GM19035 (cell line): ENCODE data around the gene ZNF211.

Source experiments
- ATAC-seq: cut with Tn5 transposase; IDR thresholded peaks from one replicate; pipeline ENCODE4 v1.9.1; 2021; ENCODE audit not compliant: unreplicated experiment

The ZNF211 gene

DNA sequence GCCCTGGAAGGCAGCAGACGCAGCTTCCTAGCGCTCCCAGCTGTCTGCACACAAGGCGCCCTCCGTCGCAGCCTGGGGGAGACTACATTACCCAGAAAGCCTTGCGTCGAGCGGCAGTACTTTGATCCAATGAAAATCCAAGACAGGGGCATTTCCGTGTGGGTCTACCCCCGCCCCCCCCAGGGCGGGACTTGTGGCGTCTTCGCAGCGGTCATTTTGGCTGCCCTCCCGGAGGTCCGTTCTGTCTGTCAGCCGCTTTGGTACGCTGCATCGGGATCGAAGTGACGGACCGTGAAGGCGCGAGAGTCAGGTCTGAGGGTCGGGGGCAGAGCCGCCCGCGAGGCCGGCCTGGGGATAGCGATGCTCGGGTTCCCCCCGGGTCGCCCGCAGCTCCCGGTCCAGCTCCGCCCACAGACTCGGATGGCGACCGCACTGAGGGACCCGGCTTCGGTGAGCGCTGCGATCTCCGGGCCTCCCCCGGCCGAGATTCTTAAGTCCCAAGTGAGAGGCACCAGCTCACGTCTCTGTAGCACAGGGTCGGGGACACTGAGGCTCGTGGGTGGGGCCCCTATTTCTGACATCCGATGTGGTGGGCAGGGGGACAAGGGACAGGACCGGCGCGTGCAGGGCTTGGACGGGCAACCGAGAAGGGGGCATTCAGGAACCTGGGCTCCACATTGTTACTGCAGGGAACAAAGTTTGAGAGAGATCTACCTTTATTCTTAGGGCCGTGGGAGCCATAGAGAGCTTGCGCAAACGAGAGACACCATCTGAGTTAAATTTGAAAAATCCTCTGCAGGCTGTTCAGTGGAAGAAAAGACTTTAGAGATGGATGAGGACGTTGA lies at the start of gene ZNF211:
TSS of gene ZNF211 (plus strand) at position 182 of the 845 bp plus-strand sequence. CDS start at position 361, 179 bp downstream.
- ATAC-seq, result peak; percentile 95

GRCh38 chr19:57583521-57584416 lies 49.2 kb upstream of the ZNF211 start, which contains the start of gene ZIK1:
ZIK1 (plus strand) TSS chr19:57584145; CDS start chr19:57584357, 212 bp downstream.
- no peak for ATAC-seq

- ATAC-seq, result no peak
Observed at GRCh38 chr19:57587529-57587928, 45.4 kb upstream of the ZNF211 start.

GRCh38 chr19:57599377-57599760 lies 33.6 kb upstream of the ZNF211 start:
- peak; percentile 14 for ATAC-seq

- peak; percentile 95 for ATAC-seq
Observed at GRCh38 chr19:57599761-57600383, 33.1 kb upstream of the ZNF211 start, which contains the start of gene ZNF530. ZNF530 (plus strand) TSS chr19:57599885; CDS start chr19:57604346, 4,461 bp downstream.

DNA sequence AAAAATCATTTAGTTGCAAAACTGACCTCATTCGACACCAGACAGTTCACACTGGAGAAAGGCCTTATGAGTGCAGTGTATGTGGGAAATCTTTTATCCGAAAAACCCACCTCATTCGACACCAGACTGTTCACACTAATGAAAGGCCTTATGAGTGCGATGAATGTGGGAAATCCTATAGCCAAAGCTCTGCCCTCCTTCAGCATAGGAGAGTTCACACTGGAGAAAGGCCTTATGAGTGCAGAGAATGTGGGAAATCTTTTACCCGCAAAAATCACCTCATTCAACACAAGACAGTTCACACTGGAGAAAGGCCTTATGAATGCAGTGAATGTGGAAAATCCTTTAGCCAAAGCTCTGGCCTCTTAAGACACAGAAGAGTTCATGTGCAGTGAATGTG lies 26.0 kb upstream of the ZNF211 start:
- ATAC-seq, result no peak

GRCh38 chr19:57611113-57611512 lies 21.9 kb upstream of the ZNF211 start:
- no peak for ATAC-seq

DNA sequence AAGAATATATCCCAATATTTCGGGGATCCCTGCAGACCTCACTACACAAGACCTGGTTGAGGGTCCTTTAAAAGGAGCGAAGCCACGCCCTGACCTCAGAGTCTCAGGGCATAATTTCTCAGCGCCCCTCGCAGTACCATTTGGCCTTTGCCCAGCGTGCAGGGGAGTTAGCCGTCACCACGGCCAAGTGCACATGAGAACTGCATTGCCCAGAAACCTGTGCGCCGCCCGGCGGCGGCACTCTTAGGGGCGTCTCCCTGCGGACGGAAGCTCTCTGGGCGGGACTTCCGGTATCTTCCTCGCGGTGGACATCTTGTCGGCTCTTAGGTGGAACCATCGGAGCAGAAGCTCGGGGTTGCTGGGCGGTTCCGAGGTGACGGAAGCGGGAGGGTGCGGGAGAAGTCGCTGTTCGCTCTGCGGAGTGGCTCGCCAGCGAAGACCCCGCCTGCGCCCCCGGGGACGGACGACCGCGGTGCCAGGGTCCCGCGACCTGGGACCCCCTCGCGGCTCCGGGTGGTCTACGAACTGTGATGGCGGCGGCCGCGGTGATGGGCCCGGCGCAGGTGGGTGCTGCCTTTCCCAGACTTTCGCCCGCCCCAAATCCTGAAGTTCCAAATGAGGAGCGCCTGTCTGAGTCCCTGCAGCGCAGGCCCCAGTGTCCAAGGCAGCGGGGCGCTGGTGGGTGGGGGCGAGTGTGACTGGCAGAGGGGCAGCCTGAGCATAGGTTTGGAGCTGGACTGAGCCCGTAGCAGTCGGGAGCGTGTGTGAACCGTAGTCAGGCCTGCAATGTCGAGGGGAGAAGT lies 18.8 kb upstream of the ZNF211 start, which contains the start of gene ZNF134:
TSS of gene ZNF134 (plus strand) at position 302 of the 803 bp plus-strand sequence. CDS start 5,227 bp downstream, outside the sequence.
- peak; percentile 95 for ATAC-seq

DNA sequence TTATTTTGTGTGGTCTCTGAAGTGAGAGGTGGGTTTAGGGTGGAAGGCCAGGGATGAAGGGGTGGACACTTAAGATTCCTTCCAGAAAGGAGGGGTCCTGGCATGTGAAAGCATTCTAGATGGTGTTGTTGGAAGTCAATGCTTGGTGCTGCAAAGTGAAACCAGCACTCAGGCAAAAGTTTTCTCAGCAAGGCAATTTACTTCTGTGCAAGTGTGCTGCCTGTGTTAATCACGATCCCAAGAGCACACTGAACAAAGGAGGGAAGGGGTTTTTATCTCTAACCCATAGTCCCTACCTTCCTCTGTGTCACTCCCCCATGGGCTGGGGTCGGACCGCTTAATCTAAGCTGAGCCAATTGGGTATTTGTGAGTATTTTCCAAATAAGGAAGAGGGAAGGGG lies 17.6 kb upstream of the ZNF211 start:
- no peak for ATAC-seq

- no peak for ATAC-seq
Observed at GRCh38 chr19:57620673-57621348, 12.2 kb upstream of the ZNF211 start.

DNA sequence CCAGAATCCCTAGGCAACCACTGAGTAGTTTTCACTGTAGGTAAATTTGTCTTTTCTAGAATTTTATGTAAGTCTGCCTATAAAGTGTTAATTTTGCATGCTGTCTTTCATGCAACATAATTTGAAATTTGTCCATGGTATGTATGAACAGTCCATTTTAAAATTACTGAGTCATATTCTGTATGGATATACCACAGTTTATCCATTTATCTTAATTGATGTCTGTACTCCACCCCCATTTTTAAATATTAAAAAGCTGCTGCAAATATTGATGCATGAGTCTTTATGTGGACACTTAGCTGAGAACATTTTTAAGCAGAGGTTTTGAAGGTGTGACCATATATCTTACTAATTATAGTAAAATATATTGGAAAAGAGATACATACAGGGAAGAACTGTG lies 9.9 kb upstream of the ZNF211 start:
- no peak for ATAC-seq

- no peak for ATAC-seq
Observed at GRCh38 chr19:57633832-57634131, 814 bp downstream of the ZNF211 start.

DNA sequence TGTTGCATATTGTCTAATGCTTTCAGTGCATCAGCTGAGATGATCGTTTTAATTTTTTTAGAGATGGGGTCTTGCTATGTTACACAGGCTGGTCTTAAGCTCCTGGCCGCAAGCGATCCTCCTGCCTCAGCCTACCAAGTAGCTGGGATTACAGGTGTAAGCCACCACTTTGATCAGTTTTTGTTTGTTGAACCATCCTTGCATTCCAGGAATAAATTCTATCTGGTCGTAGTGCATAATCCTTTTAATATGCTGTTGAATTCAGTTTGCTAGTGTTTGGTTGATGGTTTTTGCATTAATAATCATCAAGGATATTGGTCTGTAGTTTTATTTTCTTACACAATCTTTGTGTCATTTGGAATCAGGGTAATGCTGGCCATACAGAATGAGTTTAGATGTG lies 4.4 kb downstream of the ZNF211 start:
- ATAC-seq, result no peak

DNA sequence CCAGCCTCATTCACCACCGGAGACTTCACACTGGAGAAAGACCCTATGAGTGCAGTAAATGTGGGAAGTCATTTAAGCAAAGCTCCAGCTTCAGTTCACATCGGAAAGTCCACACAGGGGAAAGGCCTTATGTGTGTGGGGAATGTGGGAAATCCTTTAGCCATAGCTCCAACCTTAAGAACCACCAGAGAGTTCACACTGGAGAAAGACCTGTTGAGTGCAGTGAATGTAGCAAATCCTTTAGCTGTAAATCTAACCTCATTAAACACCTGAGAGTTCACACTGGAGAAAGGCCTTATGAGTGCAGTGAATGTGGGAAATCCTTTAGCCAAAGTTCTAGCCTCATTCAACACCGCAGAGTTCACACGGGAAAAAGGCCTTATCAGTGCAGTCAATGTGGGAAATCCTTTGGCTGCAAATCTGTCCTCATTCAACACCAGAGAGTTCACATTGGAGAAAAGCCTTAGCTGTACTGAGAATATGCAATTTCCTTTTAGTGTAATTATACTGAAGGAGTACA lies 8.8 kb downstream of the ZNF211 start:
- ATAC-seq, result no peak

- no peak for ATAC-seq
Observed at GRCh38 chr19:57642396-57643046, 9.6 kb downstream of the ZNF211 start.

DNA sequence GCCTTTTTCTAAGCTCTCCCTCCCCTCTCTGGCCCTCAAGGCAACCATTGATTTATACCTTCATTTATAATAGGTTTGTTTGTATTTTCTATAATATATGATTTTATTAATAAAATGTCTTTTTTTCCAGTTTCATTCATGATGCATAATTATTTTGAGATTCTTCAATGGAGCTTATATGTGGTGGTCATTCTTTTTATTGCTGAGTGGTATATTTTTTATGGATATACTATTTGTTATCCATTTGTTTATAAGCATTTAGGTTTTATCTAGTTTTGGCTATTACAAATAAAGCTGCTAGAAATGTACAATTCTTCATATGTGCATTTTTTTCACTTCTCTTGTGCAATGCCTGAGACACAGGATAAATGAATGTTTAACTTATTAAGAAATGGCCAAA lies 10.8 kb downstream of the ZNF211 start:
- ATAC-seq, result no peak

DNA sequence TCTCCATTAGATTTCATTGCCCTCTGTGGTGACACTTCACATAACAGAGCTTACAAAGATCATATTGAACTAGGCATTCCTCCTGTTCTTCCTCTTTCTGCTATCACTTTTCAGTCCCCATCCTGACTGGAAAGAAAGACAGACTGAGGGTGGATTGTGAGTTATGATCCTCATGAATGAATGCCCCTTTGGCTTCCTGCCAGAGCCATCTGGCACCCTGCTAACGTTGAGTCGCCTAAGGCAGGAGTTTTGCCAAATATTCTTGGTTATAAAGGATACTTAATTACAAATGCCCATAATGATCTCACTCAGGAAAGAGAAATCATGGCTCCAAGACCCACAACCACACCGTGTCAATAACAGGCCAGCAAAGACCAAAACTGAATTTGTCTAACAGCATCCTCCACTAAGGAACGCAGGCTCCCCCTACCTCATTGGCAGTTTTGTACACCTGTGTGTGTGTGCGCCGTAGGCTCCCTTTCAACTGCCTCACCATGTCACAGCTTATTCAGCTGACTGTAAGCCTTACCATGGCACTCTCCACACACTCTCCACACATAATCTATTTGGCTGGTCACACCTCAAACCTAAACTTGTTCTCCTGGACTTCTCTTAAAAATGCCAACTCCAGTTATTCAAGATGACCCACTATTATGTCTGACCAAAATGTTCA lies 15.5 kb downstream of the ZNF211 start:
- ATAC-seq, result no peak

DNA sequence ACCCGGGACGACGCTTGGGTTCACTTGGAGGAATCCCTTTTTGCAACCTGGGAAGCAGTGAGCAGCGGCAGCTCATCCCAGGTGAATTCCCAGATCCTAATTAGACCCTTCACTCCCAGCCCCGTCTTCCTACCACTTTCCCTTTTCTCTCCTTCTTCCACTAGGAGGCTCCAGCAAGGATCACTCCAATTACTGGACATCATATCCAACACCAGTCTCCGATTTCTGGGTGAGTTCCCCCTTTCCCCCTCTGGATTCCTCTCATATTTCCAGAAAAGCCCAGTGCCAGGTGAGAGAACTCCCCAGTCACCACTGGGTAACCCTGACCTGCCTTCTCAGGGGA lies 18.7 kb downstream of the ZNF211 start:
- ATAC-seq, result no peak

GRCh38 chr19:57653689-57654088 lies 20.7 kb downstream of the ZNF211 start:
- no peak for ATAC-seq
